HG03103 (cell line): ENCODE measurements around the gene DDX42.
A peak's percentile ranks its signal among the peaks of the same experiment; 100 is the strongest.

Experiments used
- ATAC-seq: cut with Tn5 transposase; IDR thresholded peaks from one replicate; pipeline ENCODE4 v1.9.1; 2021; ENCODE audit warnings: low read depth; ENCODE audit not compliant: unreplicated experiment

Gene DDX42

GRCh38 chr17:63820963-63821561 lies 47.1 kb downstream of the DDX42 start:
- no peak for ATAC-seq

- no peak for ATAC-seq
Measured at GRCh38 chr17:63821804-63822203, 47.8 kb downstream of the DDX42 start.

- ATAC-seq, result no peak
Measured at GRCh38 chr17:63822537-63822936, 48.6 kb downstream of the DDX42 start.

- no peak for ATAC-seq
Measured at GRCh38 chr17:63823659-63824331, 49.8 kb downstream of the DDX42 start.

- ATAC-seq, result no peak
Measured at GRCh38 chr17:63824362-63824761, 50.4 kb downstream of the DDX42 start.

- no peak for ATAC-seq
Measured at GRCh38 chr17:63826468-63827001, 52.6 kb downstream of the DDX42 start.

- peak; percentile 79 for ATAC-seq
Measured at GRCh38 chr17:63827002-63827800, 53.2 kb downstream of the DDX42 start, which contains the start of the genes FTSJ3 and PSMC5. Gene FTSJ3, minus strand, starts transcription at chr17:63827663. Its CDS starts 761 bp downstream, at chr17:63826902. Gene PSMC5, plus strand, starts transcription at chr17:63827431. Its CDS starts 60 bp downstream, at chr17:63827491.

- ATAC-seq, result no peak
Measured at GRCh38 chr17:63827801-63828221, 53.8 kb downstream of the DDX42 start.

- no peak for ATAC-seq
Measured at GRCh38 chr17:63828936-63829335, 55.0 kb downstream of the DDX42 start.

- no peak for ATAC-seq
Measured at GRCh38 chr17:63830278-63830677, 56.3 kb downstream of the DDX42 start.

GRCh38 chr17:63830904-63831491 lies 57.0 kb downstream of the DDX42 start:
- ATAC-seq, result no peak

GRCh38 chr17:63831505-63831904 lies 57.5 kb downstream of the DDX42 start:
- ATAC-seq, result no peak

GRCh38 chr17:63832014-63832413 lies 58.0 kb downstream of the DDX42 start:
- no peak for ATAC-seq

- ATAC-seq, result no peak
Measured at GRCh38 chr17:63832455-63832854, 58.5 kb downstream of the DDX42 start.

- no peak for ATAC-seq
Measured at GRCh38 chr17:63833026-63833740, 59.2 kb downstream of the DDX42 start.

- no peak for ATAC-seq
Measured at GRCh38 chr17:63833741-63834373, 59.9 kb downstream of the DDX42 start.

GRCh38 chr17:63834431-63835166 lies 60.6 kb downstream of the DDX42 start:
- ATAC-seq, result no peak

GRCh38 chr17:63835167-63835720 lies 61.3 kb downstream of the DDX42 start:
- ATAC-seq, result no peak

- no peak for ATAC-seq
Measured at GRCh38 chr17:63836811-63837210, 62.8 kb downstream of the DDX42 start.
